Kidney glomerular epithelial cell (primary cell): Measurements from ENCODE around the gene C3orf18.
"Not testable (repeated sequence)": the region's sequence is repeated elsewhere in the genome, so short reads cannot be mapped to it uniquely, and the experiment has no call there.

Experiments
- DNase-seq: peaks from one replicate; lab custom pipeline; 2025; lab: John Stamatoyannopoulos, UW

Gene C3orf18

GRCh38 chr3:50523279-50523811 is 44.2 kb downstream of the C3orf18 start:
- DNase-seq = no peak

DNA sequence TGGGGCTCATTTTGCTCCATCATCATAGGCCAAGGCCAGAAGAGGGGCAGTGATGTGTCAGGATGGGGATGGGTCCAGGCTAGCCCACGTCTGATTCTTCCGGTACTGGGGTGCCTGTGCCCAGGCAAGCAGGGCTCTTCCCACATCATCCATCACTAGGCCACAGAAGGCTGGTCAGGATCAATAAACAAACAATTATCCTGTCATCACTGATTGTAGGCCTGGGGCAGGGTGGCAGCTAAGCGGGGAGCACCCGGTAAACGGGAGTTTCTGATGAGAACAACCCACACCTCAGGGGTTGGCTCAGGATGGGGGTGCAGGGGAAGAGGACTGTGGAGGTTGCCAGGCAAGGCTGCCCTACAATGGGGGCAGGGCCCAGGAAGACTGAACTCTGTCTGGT is 46.0 kb downstream of the C3orf18 start:
- DNase-seq = no peak

GRCh38 chr3:50520849-50521248 is 46.7 kb downstream of the C3orf18 start:
- no peak for DNase-seq

GRCh38 chr3:50519471-50520089 is 48.0 kb downstream of the C3orf18 start:
- peak; percentile 36 for DNase-seq

GRCh38 chr3:50518436-50518835 is 49.1 kb downstream of the C3orf18 start:
- DNase-seq = no peak

DNA sequence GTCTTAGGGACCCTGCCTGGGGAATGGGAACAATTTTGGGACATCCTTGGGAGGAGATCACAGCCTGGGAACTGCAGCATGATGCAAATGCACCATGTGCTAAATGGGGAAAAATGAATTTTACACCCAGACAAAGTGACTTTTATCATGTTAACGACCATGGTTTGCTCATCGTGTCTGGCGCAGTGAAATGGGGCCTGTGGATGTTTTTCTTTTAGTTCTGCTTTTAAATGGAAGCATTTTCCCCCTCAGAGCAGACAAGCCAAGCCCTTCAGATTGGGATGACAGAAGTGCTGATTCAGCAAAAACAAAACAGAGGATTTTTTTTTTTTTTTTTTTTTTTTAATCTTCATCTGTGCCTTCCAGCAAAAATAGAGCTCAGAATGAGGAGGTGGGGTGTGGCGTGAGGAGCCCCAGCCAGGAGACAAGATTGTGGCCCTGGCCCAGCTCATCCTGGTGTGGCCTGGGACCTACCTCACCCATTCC is 49.8 kb downstream of the C3orf18 start:
- DNase-seq = no peak

DNA sequence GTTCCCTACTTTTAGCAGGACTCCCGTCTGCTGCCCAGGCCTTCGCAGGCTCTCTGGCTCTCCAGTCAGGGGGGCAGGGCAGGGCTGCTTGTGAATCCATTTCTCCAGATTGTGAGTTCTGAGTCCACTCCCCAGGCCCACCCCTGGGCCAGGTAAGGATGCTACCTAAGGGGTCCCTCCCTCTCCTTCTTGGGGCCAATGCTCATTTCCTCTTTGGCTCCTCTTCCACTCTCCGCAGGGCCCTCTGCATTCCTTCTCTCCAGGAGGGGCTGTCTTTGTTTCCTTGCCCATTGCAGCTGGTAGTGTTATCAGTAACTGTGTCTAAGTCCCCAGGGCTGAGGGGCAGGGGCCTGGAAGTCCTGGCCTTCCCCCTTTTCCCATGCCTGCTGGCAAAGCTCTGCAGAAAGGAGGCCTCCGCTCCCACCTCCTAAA is 51.1 kb downstream of the C3orf18 start:
- no peak for DNase-seq

GRCh38 chr3:50515565-50516439 is 51.7 kb downstream of the C3orf18 start:
- peak; percentile 5 for DNase-seq

DNA sequence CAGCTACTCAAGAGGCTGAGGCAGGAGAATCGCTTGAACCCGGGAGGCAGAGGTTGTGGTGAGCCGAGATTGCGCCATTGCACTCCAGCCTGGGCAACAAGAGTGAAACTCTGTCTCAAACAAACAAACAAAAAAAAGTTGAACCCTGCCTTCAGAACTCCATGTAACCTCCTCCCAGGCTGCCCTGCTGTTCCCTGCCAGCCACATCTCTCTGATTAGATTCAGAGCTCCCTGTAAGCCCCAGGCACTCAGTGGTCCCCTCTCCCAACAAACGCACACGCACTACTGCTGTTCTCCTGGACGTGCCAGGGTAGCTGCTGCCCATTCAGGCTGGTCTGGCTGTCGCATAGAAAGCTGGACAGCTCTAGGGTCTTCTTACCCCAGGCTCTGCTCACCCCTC is 54.6 kb downstream of the C3orf18 start:
- DNase-seq = not testable (repeated sequence)

- DNase-seq = no peak
Observed at GRCh38 chr3:50512131-50512530, 55.4 kb downstream of the C3orf18 start.

GRCh38 chr3:50510325-50510724 is 57.2 kb downstream of the C3orf18 start:
- no peak for DNase-seq

GRCh38 chr3:50509715-50510114 is 57.8 kb downstream of the C3orf18 start:
- DNase-seq = no peak

DNA sequence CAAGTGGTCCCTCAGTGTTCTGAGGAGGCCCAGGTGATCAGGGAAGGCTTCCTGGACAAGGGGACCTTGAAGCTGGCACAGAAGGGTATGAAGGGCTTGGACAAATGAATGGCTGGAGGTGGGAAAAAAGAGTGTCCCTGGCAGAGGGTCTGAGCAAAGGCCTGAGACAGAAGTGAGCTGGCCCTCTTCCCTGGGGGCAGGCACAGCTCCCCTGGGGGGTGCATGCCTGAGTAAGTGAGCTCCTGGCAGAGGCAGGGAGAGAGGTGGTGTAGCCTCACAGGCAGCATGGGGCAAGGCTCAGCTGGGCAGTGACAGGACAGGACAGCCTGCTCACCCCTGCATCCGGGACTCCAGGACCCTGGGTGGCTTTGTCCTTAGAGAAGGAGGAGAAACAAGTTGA is 58.7 kb downstream of the C3orf18 start:
- DNase-seq = no peak
